Endothelial cell of umbilical vein (primary cell): Measurements from ENCODE around the gene SCAI. TPM values are rescaled to one million over a fixed set of nuclear protein-coding genes. Genes with fewer than 3 reads are reported as not detected.

Experiments
- BruUV-seq: library from RNA; stranded (reverse); fragments of 400-500 nt; replicated peaks from 2 replicates; lab custom pipeline; 2021; lab: Mats Ljungman, UMichigan
- CTCF ChIA-PET: fragments of 300-600, 350-600 bp; sonication (Branson Sonifier 250); formaldehyde crosslinking; loops from one replicate; lab custom pipeline; 2021; ENCODE audit warnings: antibody characterized with exemption, inconsistent platforms; lab: Charles Lee
- POLR2A ChIA-PET: fragments of 300-600, 350-600 bp; sonication (Branson Sonifier 250); formaldehyde crosslinking; loops from one replicate; lab custom pipeline; 2021; ENCODE audit warnings: antibody characterized with exemption, inconsistent platforms; lab: Charles Lee
- DNase-seq: peaks from one replicate; pipeline ENCODE4 v3.0.0-alpha.2; 2011; ENCODE audit warnings: low read depth, low spot score
- FAIRE-seq: peaks from 2 replicates; lab custom pipeline; 2011; peaks lifted over from hg19 to GRCh38; lab: Jason Lieb, UNC
- H2AFZ ChIP-seq: 2 replicates; pipeline ENCODE4 v1.6.0; 2012; ENCODE audit warnings: low read depth, low read length, control low read depth, inconsistent platforms
- H3K27ac ChIP-seq: 2 replicates; pipeline ENCODE4 v1.5.1; 2011; ENCODE audit warnings: low read depth, mild to moderate bottlenecking, control low read depth, low read length, moderate library complexity; ENCODE audit not compliant: insufficient read depth
- H3K27me3 ChIP-seq, 2 experiments: 2 replicates each; pipeline versions ENCODE4 v1.6.0 to v1.6.1; 2011; ENCODE audit warnings: low read length in 2 of 2, mixed read lengths in 1 of 2; ENCODE audit not compliant: control insufficient read depth in 2 of 2, insufficient read depth in 2 of 2
- H3K36me3 ChIP-seq, 2 experiments: 2 replicates in 1 of 2; 3 replicates in 1 of 2; pipeline ENCODE4 v1.5.1; 2011; ENCODE audit warnings: low read length in 2 of 2, mild to moderate bottlenecking in 1 of 2, moderate library complexity in 1 of 2; ENCODE audit not compliant: control insufficient read depth in 2 of 2, insufficient read depth in 2 of 2; ENCODE audit errors: extremely low read depth in 1 of 2
- H3K4me1 ChIP-seq: 3 replicates; pipeline ENCODE4 v1.5.1; 2011; ENCODE audit warnings: mild to moderate bottlenecking, low read length; ENCODE audit not compliant: control insufficient read depth, insufficient read depth; ENCODE audit errors: extremely low read depth
- H3K4me2 ChIP-seq: 2 replicates; pipeline ENCODE4 v1.6.1; 2011; ENCODE audit warnings: low read length, control low read depth, mixed read lengths; ENCODE audit not compliant: insufficient read depth
- H3K4me3 ChIP-seq, 3 experiments: fragments of 200-600 bp in 1 of 3; sonication (generic), shearing (Covaris generic) in 1 of 3; replicated peaks in 1 of 3; 2 replicates each; pipeline ENCODE4 v1.5.1; 2011 to 2016; ENCODE audit warnings: control low read depth in 3 of 3, low read length in 3 of 3, mild to moderate bottlenecking in 2 of 3, inconsistent platforms in 1 of 3, low read depth in 1 of 3, moderate library complexity in 1 of 3; ENCODE audit not compliant: insufficient read depth in 1 of 3
- H3K79me2 ChIP-seq: 2 replicates; pipeline ENCODE4 v1.6.0; 2012; ENCODE audit warnings: low read length, inconsistent platforms; ENCODE audit not compliant: control insufficient read depth, insufficient read depth
- H3K9ac ChIP-seq: replicated peaks from 2 replicates; pipeline ENCODE3; 2011; ENCODE audit warnings: low read length, control low read depth; ENCODE audit not compliant: insufficient read depth; ENCODE audit errors: extremely low read depth
- H3K9me1 ChIP-seq: replicated peaks from 3 replicates; pipeline ENCODE4 v1.6.0; 2011; ENCODE audit warnings: mild to moderate bottlenecking, low read length; ENCODE audit not compliant: control insufficient read depth, insufficient read depth; ENCODE audit errors: extremely low read depth
- H3K9me3 ChIP-seq: replicated peaks from 2 replicates; pipeline ENCODE4 v1.5.1; 2012; ENCODE audit warnings: low read length, inconsistent platforms; ENCODE audit not compliant: control insufficient read depth, insufficient read depth
- H4K20me1 ChIP-seq: replicated peaks from 2 replicates; pipeline ENCODE3; 2011; ENCODE audit warnings: mild to moderate bottlenecking, low read length; ENCODE audit not compliant: control insufficient read depth, insufficient read depth; ENCODE audit errors: extremely low read depth
- CTCF ChIP-seq, 2 donors: IDR thresholded peaks; 1 replicate in 1 of 2; 2 replicates in 1 of 2; pipeline ENCODE4 v1.5.1; 2011; ENCODE audit warnings: low read length in 2 of 2, mild to moderate bottlenecking in 2 of 2, moderate library complexity in 2 of 2, control low read depth in 1 of 2, inconsistent platforms in 1 of 2, low read depth in 1 of 2; ENCODE audit not compliant: insufficient read depth in 1 of 2; ENCODE audit errors: extremely low read depth in 1 of 2
- EZH2 ChIP-seq: IDR thresholded peaks from 2 replicates; pipeline ENCODE4 v1.6.1; 2012; ENCODE audit warnings: borderline replicate concordance, low read depth, mild to moderate bottlenecking, moderate library complexity, low read length, inconsistent platforms; ENCODE audit not compliant: severe bottlenecking
- FOS ChIP-seq: IDR thresholded peaks from 2 replicates; pipeline ENCODE4 v1.6.1; 2011; ENCODE audit warnings: mild to moderate bottlenecking, low read length, moderate library complexity, borderline replicate concordance; ENCODE audit not compliant: insufficient read depth
- GATA2 ChIP-seq: IDR thresholded peaks from 2 replicates; pipeline ENCODE4 v1.7.0; 2011; ENCODE audit warnings: low read depth, mild to moderate bottlenecking, moderate library complexity, mixed read lengths, low read length; ENCODE audit not compliant: insufficient read length, insufficient read depth
- JUN ChIP-seq: IDR thresholded peaks from 2 replicates; pipeline ENCODE4 v1.6.1; 2011; ENCODE audit warnings: borderline replicate concordance, low read depth; ENCODE audit not compliant: insufficient read length, insufficient read depth
- MAX ChIP-seq: IDR thresholded peaks from 2 replicates; pipeline ENCODE4 v1.6.1; 2011; ENCODE audit not compliant: insufficient read depth, insufficient read length
- MYC ChIP-seq: IDR thresholded peaks from one replicate; pipeline ENCODE4 v1.6.1; 2011; ENCODE audit warnings: mild to moderate bottlenecking, low read depth, low read length
- POLR2A ChIP-seq: IDR thresholded peaks from 2 replicates; pipeline ENCODE4 v1.6.1; 2012; ENCODE audit warnings: low read depth, mild to moderate bottlenecking, control low read depth, low read length
- POLR2AphosphoS5 ChIP-seq: IDR thresholded peaks from 2 replicates; pipeline ENCODE4 v1.6.1; 2012; ENCODE audit warnings: low read depth, mild to moderate bottlenecking, control low read depth, low read length, moderate library complexity; ENCODE audit not compliant: insufficient read depth
- dilution Hi-C: fragments of 300-500 bp; cut with MboI; formaldehyde crosslinking; loops from one replicate; pipeline ENCODE4 v1.15.0; 2019; ENCODE audit warnings: low sequenced_read_pairs; ENCODE audit not compliant: extremely low pct_ligation_motif_present
- intact Hi-C: fragments of 100-400 bp; cut with micrococcal nuclease; formaldehyde crosslinking; loops from one replicate; pipeline ENCODE4 v1.10.0; 2022
- polyA plus RNA-seq, 4 experiments: library from polyadenylated mRNA; depleted of rRNA in 3 of 4; stranded (reverse) in 3 of 4; unstranded in 1 of 4; fragments of >200 nt; gene quantifications; 2 replicates each; pipeline versions ENCODE4 v1.2.1 to v1.2.3, GENCODE V29; 2011 to 2012; ENCODE audit warnings: missing spikeins in 1 of 4
- total RNA-seq: library from RNA; stranded (reverse); gene quantifications from 2 replicates; pipeline ENCODE4 v1.2.3, GENCODE V29; 2021

Gene SCAI
- total and polyA plus RNA-seq, 2 donors (not counting 3 experiments of a cell fraction or from before 2014, with no cell fraction given): 2.0 to 9.3 TPM

- no peaks in the 10 kb centered on the region for H3K79me2 ChIP-seq
- no TSS peak for BruUV-seq
- intact Hi-C loops (no loop called here), dilution Hi-C loops (no loop called here)
- no peak overlapping the region for H3K27ac ChIP-seq
- POLR2A ChIA-PET: no interaction called here
- H3K9me3 ChIP-seq: no peaks in the 10 kb centered on the region
- H3K4me2 ChIP-seq: no peak overlapping the region
- H3K36me3 ChIP-seq: no peaks in the 10 kb centered on the region
- H3K4me1 ChIP-seq: no peaks in the 10 kb centered on the region
- H3K9me1 ChIP-seq: no peaks in the 10 kb centered on the region
- H2AFZ ChIP-seq: no peak overlapping the region
- CTCF ChIA-PET: no interaction called here
- no peaks in the 10 kb centered on the region for H4K20me1 ChIP-seq
- TF ChIP-seq POLR2A (no peak), POLR2AphosphoS5 (no peak), MYC (no peak), FOS (no peak), CTCF (IDR thresholded peaks at IDR 0.05; ENCODE audit: extremely low read depth in 1 of 2, insufficient read depth in 1 of 2, low read depth in 1 of 2, low read length in 2 of 2) (no peak), EZH2 (no peak), JUN (no peak), GATA2 (no peak), MAX (no peak)
- H3K9ac ChIP-seq: no peak overlapping the region
- FAIRE-seq: no peak
- H3K4me3 ChIP-seq: no peak overlapping the region
- H3K27me3 ChIP-seq: no peaks in the 10 kb centered on the region
- no peak for DNase-seq
These were observed 47.4 kb downstream of the SCAI start for GRCh38 chr9:125095821-125096443.
